GM15510 (cell line): ENCODE measurements around the gene MROH2B.

Experiments used
- POLR2A ChIP-seq: IDR thresholded peaks from 3 replicates; pipeline ENCODE4 v1.6.1; 2011; ENCODE audit warnings: borderline replicate concordance; ENCODE audit not compliant: insufficient read length; ENCODE audit errors: extremely low read depth

The MROH2B gene

DNA sequence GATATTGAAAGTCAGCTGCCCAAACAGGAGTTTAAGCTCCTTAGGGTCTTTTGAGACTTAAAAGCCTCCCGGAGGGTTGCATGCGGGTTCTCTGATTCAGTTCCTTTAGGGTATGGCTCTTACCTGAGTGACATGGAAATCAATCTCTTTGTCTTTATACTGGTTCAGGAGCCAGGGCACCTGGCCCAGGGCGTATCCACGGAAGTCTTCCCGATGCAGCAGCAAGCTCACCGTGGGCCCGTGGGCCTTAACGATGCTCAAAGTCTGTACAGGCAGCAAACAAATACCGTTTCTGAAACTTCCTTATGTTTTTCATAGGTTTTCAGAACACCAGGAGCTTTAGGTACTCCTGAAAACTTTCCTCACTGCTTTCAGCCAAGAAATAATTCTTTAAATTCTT, 13.2 kb downstream of the MROH2B start:
- no peak for TF ChIP-seq POLR2A

GRCh38 chr5:41057231-41057630, 13.9 kb downstream of the MROH2B start:
- TF ChIP-seq POLR2A: no peak

DNA sequence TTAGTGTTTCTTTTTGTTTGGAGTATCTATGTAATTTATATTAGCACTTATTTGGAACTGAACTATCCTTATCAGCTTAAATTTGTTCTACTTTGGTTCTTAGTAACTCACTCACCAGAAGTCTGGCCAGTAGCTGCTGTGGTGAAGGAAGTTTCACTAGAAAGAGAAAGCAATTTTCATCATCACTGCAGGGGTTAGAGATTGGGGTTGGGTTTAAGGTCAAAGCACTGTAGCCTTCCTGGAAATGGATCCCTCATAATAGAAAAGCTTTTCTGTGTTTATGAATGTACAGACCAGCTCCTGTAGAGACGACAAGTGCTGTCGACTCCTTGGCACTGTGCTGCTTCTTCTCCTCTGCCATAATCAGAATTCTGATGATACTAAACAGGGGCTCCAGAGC, 22.2 kb downstream of the MROH2B start:
- TF ChIP-seq POLR2A: no peak

GRCh38 chr5:41043109-41043747, 27.9 kb downstream of the MROH2B start:
- TF ChIP-seq POLR2A: no peak

DNA sequence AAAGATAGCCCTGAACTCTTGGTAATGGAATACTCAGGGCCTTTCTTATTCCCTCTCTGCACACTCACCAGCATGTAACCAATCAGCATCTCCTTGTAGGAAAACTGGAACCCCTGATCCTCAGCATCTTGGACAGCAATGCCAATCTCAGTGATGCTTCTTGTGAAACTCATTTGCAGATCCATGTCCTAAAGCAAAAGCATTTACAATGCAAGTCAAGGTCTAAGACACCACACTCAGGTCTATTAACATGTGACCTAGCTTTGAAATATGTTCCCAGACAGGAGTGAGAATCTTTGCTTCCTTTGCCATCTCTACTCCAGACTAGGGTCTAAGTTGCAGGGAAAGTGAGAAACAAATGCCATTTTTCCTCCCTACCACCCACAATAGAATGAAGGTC, 38.2 kb downstream of the MROH2B start:
- no peak for TF ChIP-seq POLR2A

GRCh38 chr5:41012318-41012717, 58.8 kb downstream of the MROH2B start:
- no peak for TF ChIP-seq POLR2A

DNA sequence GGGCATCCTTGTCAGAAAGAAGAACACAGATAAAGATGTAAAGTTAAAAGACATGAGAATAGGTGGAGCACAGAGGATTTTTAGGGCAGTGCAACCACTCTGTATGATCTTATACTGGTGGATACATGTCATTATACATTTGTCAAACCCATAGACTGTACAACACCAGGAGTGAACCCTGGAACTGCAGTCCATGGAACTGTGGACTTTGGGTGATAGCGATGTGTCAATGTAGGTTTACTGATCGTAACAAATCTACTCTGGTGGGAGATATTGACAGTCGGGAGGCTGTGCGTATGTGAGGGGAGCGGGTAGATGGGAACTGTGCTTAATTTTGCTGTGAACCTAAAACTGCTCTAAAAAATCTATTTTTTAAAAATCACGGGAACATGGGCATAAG, 60.6 kb downstream of the MROH2B start:
- TF ChIP-seq POLR2A: no peak

DNA sequence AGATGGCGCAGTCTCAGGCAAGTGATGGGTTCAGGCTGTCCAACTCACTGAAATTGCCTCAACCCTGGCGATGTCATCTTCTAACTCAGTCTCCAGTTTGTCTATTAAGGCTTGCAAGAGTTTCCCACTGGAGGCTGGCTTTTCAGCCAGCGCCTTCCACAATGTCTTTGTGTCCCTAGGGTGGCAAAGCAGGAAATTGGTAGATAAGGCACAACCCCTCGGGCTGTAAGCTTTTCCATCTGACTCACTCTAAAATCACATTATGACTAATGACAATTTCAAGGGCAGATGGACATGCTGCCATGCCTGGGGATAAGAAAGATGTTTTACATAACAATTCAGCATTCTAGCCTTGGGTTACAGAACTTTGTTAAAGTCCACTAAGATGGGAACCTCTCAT, 61.9 kb downstream of the MROH2B start:
- TF ChIP-seq POLR2A: no peak

DNA sequence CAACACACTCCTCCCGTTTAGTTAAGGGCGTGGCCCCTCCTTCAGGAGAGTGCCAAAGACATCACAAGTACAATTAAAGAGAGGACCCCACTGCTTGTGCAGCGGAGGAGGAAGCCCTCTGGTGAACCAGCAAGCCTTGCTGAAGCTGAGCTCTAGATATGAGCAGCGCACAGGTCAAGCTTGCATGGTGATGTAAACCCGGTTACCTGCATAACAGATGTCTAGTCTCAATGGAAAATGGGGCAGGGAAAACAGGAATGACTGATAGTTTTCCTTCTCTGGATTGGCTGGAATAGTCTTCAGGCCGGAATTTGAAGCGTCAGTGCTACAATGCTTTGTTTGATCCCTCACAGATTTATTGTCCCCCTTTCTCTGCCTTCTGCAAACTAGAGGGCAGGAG, 66.2 kb downstream of the MROH2B start:
- no peak for TF ChIP-seq POLR2A

GRCh38 chr5:41003670-41004376, 67.3 kb downstream of the MROH2B start:
- no peak for TF ChIP-seq POLR2A

GRCh38 chr5:40999966-41000365, 71.2 kb downstream of the MROH2B start:
- TF ChIP-seq POLR2A: no peak

GRCh38 chr5:40999142-40999541, 72.0 kb downstream of the MROH2B start:
- no peak for TF ChIP-seq POLR2A

GRCh38 chr5:40995801-40996586, 75.1 kb downstream of the MROH2B start:
- TF ChIP-seq POLR2A: no peak

- no peak for TF ChIP-seq POLR2A
Observed at GRCh38 chr5:40991981-40992559, 79.1 kb downstream of the MROH2B start.
